ENCODE measurements around the gene LMTK3.
"Not testable (repeated sequence)": the region's sequence is repeated elsewhere in the genome, so short reads cannot be mapped to it uniquely, and the experiment has no call there.

LMTK3 gene

GRCh38 chr19:48507911-48508439 is 3.7 kb downstream of the LMTK3 start:
- no peak for DNase-seq

- peak in 1 of 2 donors; percentile 40 for DNase-seq
These were observed 5.4 kb downstream of the LMTK3 start for GRCh38 chr19:48506138-48506733.

GRCh38 chr19:48502350-48503018 is 9.2 kb downstream of the LMTK3 start:
- no peak for DNase-seq

- peak; percentile 32 to 56 for DNase-seq
These were observed 9.9 kb downstream of the LMTK3 start for GRCh38 chr19:48501494-48502349.

GRCh38 chr19:48500830-48501493 is 10.7 kb downstream of the LMTK3 start:
- no peak for DNase-seq

GRCh38 chr19:48499316-48500090 is 12.1 kb downstream of the LMTK3 start:
- no peak for DNase-seq

- DNase-seq, result no peak
These were observed 12.9 kb downstream of the LMTK3 start for GRCh38 chr19:48498595-48499311.

GRCh38 chr19:48497728-48498594 is 13.7 kb downstream of the LMTK3 start:
- no peak for DNase-seq

- DNase-seq, result no peak
These were observed 14.5 kb downstream of the LMTK3 start for GRCh38 chr19:48496959-48497727.

- no peak for DNase-seq
These were observed 16.2 kb downstream of the LMTK3 start for GRCh38 chr19:48495396-48495795.

GRCh38 chr19:48493718-48494401 is 17.8 kb downstream of the LMTK3 start:
- DNase-seq, result no peak

- peak; percentile 70 to 99 for DNase-seq
These were observed 18.5 kb downstream of the LMTK3 start for GRCh38 chr19:48492925-48493717.

- no peak for DNase-seq
These were observed 19.9 kb downstream of the LMTK3 start for GRCh38 chr19:48491793-48492123.

- DNase-seq, result peak in 1 of 2 donors; percentile 9
These were observed 20.4 kb downstream of the LMTK3 start for GRCh38 chr19:48490981-48491792.

GRCh38 chr19:48489608-48490216 is 21.9 kb downstream of the LMTK3 start:
- peak; percentile 47 to 49 for DNase-seq

GRCh38 chr19:48488478-48488877 is 23.2 kb downstream of the LMTK3 start:
- DNase-seq, result not testable (repeated sequence)

- DNase-seq, result no peak
These were observed 23.7 kb downstream of the LMTK3 start for GRCh38 chr19:48487948-48488347.

All from bone marrow (tissue), 2 donors.